ENCODE measurements around the gene DEFB118. TPM values are rescaled to one million over a fixed set of nuclear protein-coding genes. Genes with fewer than 3 reads are reported as not detected.

Gene DEFB118
- total and polyA plus RNA-seq, 5 donors from 2014 or later, result not detected

DNA sequence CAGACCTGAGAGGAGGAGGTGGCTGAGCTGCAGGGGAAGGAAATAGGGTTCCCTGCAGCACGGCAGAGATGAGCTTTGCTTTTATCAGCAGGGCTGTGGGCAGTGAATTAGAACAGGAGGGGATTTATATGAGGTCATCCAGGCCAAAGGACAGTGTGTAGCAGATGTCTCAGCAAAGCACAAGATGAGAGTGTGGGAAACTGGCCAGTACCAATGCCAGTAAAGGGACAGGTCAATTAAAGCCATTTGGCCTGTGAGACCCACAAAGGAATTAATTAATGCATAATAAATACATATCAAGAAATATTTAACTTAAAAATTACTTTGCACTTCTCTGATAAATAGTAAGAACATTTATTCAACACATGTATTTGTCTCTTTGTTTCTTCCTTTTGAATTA, 22.1 kb downstream of the DEFB118 start, which contains the start of gene DEFB119:
DEFB119 (minus strand) TSS at position 101 of the 400 bp plus-strand sequence. CDS start 107 bp downstream, outside the sequence.
- Mint-ChIP-seq H3K27ac (peak within 1 kb of the TSS in 2 of 3 donors; percentile 17 to 33), H3K36me3 (no peaks in the 10 kb centered on the region), H3K4me1 (no peaks in the 10 kb centered on the region), H3K27me3 (no peaks in the 10 kb centered on the region), H3K9me3 (peaks cover 0 to 3% (median 0%) of the 10 kb centered on the region in 7 donors), H3K4me3 (no peak within 1 kb of the TSS)
- H3K27me3 ChIP-seq (ENCODE audit: control insufficient read depth, insufficient read depth, low read length), result no peaks in the 10 kb centered on the region
- ATAC-seq (ENCODE audit: low read depth in 2 of 2) (no peak), DNase-seq (no peak)
- no peaks in the 10 kb centered on the region for H3K36me3 ChIP-seq (ENCODE audit: control insufficient read depth, insufficient read depth, low read length)
- no peaks in the 10 kb centered on the region for H3K9me3 ChIP-seq (ENCODE audit: control insufficient read depth in 2 of 2, low read length in 2 of 2)
- no peak within 1 kb of the TSS for H3K4me3 ChIP-seq (ENCODE audit: low read depth, low read length)
- H3K4me1 ChIP-seq (ENCODE audit: control insufficient read depth, insufficient read depth, low read length, poor library complexity, severe bottlenecking), result no peaks in the 10 kb centered on the region
- H3K27ac ChIP-seq (ENCODE audit: insufficient read depth, low read length, poor library complexity, severe bottlenecking), result no peak within 1 kb of the TSS

DNA sequence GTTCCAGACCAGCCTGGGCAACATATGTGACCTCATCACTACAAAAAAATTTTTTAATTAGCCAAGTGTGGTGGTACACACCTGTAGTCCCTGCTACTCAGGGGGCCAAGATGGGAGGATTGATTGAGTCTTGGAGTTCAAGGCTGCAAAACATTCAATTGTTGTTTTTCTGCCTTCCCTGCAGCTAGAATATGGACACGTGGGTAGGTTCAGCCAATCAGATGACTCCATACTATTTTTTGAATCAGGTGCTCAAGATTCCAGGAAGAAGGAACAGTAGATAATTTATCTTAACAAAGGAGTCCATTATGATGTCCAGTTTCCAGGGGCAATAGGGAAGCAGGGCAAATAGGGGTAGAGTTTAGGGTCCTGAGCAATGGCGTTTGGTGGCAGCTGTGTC, 24.4 kb downstream of the DEFB118 start:
- no peaks in the 10 kb centered on the region for H3K27me3 Mint-ChIP-seq
- Histone ChIP-seq H3K27me3 (ENCODE audit: control insufficient read depth, insufficient read depth, low read length) (no peaks in the 10 kb centered on the region), H3K36me3 (ENCODE audit: control insufficient read depth, insufficient read depth, low read length) (no peaks in the 10 kb centered on the region), H3K4me3 (ENCODE audit: low read depth, low read length) (no peak overlapping the region), H3K9me3 (ENCODE audit: control insufficient read depth in 2 of 2, low read length in 2 of 2) (no peaks in the 10 kb centered on the region), H3K27ac (ENCODE audit: insufficient read depth, low read length, poor library complexity, severe bottlenecking) (no peak overlapping the region), H3K4me1 (ENCODE audit: control insufficient read depth, insufficient read depth, low read length, poor library complexity, severe bottlenecking) (no peaks in the 10 kb centered on the region)
- peaks cover 0 to 3% (median 0%) of the 10 kb centered on the region in 7 donors for H3K9me3 Mint-ChIP-seq
- no peak overlapping the region for H3K4me3 Mint-ChIP-seq
- H3K27ac Mint-ChIP-seq, result no peak overlapping the region
- H3K4me1 Mint-ChIP-seq, result no peaks in the 10 kb centered on the region
- ATAC-seq (ENCODE audit: low read depth in 2 of 2) (no peak), DNase-seq (no peak)
- H3K36me3 Mint-ChIP-seq, result no peaks in the 10 kb centered on the region

DNA sequence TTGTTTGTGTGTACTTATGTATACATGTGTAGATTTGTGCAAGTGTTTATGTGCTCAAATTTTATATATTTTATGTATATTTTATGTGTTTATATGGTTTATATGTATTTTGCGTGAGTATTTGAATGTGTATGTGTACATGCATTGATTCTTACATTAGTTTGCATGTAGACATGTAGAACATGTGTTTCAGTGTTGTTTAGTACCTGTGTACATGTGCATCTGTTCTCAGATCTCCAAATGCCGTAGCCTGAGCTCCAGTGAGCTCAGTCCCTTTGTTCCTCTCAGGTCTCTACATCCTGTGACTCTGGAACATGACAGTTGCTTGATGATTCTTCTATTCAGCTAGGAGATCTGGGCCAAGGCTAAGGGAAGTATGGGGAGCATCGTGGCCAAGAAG, 26.5 kb downstream of the DEFB118 start:
- H3K27ac ChIP-seq (ENCODE audit: insufficient read depth, low read length, poor library complexity, severe bottlenecking), result no peak overlapping the region
- no peaks in the 10 kb centered on the region for H3K27me3 Mint-ChIP-seq
- H3K27me3 ChIP-seq (ENCODE audit: control insufficient read depth, insufficient read depth, low read length), result no peaks in the 10 kb centered on the region
- H3K9me3 ChIP-seq (ENCODE audit: control insufficient read depth in 2 of 2, low read length in 2 of 2), result no peaks in the 10 kb centered on the region
- H3K36me3 ChIP-seq (ENCODE audit: control insufficient read depth, insufficient read depth, low read length), result no peaks in the 10 kb centered on the region
- H3K4me1 Mint-ChIP-seq, result no peaks in the 10 kb centered on the region
- H3K4me3 ChIP-seq (ENCODE audit: low read depth, low read length), result no peak overlapping the region
- H3K4me3 Mint-ChIP-seq, result no peak overlapping the region
- peak overlapping the region in 1 of 3 donors; percentile 15 for H3K27ac Mint-ChIP-seq
- no peaks in the 10 kb centered on the region for H3K36me3 Mint-ChIP-seq
- DNase-seq (no peak), ATAC-seq (ENCODE audit: low read depth in 2 of 2) (no peak)
- no peaks in the 10 kb centered on the region for H3K4me1 ChIP-seq (ENCODE audit: control insufficient read depth, insufficient read depth, low read length, poor library complexity, severe bottlenecking)
- H3K9me3 Mint-ChIP-seq, result peaks cover 0 to 3% (median 0%) of the 10 kb centered on the region in 7 donors

DNA sequence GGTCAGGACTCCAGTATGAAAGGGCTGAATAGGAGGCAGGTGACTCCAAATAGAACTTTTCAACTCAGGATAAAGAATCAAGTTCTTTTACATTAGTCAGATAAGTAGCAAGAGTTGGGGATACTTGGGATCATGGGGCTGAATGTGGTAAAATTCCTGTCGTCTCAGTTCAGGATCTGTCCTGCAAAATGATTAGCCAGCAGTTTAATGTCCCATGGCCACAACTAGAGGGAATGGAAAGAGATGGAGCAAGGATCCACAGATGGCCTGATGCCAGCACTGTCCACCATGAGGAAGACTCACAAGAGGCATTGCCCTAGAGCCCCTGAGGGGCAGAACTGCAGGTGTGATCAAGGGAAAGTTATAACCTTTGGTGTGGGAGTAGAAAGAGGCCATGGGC, 35.5 kb downstream of the DEFB118 start:
- Mint-ChIP-seq H3K36me3 (no peaks in the 10 kb centered on the region), H3K4me3 (no peak overlapping the region), H3K9me3 (peaks cover 0 to 3% (median 0%) of the 10 kb centered on the region in 7 donors), H3K4me1 (no peaks in the 10 kb centered on the region), H3K27ac (no peak overlapping the region), H3K27me3 (no peaks in the 10 kb centered on the region)
- Histone ChIP-seq H3K9me3 (ENCODE audit: control insufficient read depth in 2 of 2, low read length in 2 of 2) (no peaks in the 10 kb centered on the region), H3K4me1 (ENCODE audit: control insufficient read depth, insufficient read depth, low read length, poor library complexity, severe bottlenecking) (no peaks in the 10 kb centered on the region), H3K36me3 (ENCODE audit: control insufficient read depth, insufficient read depth, low read length) (no peaks in the 10 kb centered on the region), H3K27me3 (ENCODE audit: control insufficient read depth, insufficient read depth, low read length) (no peaks in the 10 kb centered on the region), H3K27ac (ENCODE audit: insufficient read depth, low read length, poor library complexity, severe bottlenecking) (no peak overlapping the region), H3K4me3 (ENCODE audit: low read depth, low read length) (no peak overlapping the region)
- ATAC-seq (ENCODE audit: low read depth in 2 of 2) (no peak), DNase-seq (no peak)

DNA sequence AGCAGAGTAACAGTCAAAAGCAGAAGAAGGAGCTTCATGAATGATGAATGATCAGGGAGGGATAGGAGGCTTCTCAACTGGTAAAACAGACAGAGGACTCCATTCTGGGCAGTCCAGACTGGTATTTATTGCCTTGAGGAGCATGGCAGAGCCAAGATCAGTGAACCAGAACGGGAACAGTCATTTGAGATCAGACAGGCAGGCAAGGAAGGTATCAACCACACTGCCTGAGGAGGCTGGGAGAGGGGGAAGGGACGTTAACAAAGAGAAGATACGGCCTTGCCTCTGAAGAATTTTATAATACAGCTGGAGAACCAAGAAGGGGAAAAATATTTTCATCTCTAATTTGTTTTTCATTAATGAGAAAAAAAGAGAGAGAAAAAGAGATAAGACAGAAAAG, 37.7 kb downstream of the DEFB118 start, which contains the start of gene DEFB121:
DEFB121 (minus strand) TSS at position 101 of the 400 bp plus-strand sequence; CDS start at position 38, 63 bp downstream.
- ATAC-seq (ENCODE audit: low read depth in 2 of 2) (no peak), DNase-seq (no peak)
- Mint-ChIP-seq H3K9me3 (peaks cover 0 to 3% (median 0%) of the 10 kb centered on the region in 7 donors), H3K27ac (no peak within 1 kb of the TSS), H3K4me3 (no peak within 1 kb of the TSS), H3K27me3 (no peaks in the 10 kb centered on the region), H3K4me1 (no peaks in the 10 kb centered on the region), H3K36me3 (no peaks in the 10 kb centered on the region)
- no peaks in the 10 kb centered on the region for H3K9me3 ChIP-seq (ENCODE audit: control insufficient read depth in 2 of 2, low read length in 2 of 2)
- no peak within 1 kb of the TSS for H3K27ac ChIP-seq (ENCODE audit: insufficient read depth, low read length, poor library complexity, severe bottlenecking)
- H3K4me3 ChIP-seq (ENCODE audit: low read depth, low read length), result no peak within 1 kb of the TSS
- no peaks in the 10 kb centered on the region for H3K36me3 ChIP-seq (ENCODE audit: control insufficient read depth, insufficient read depth, low read length)
- no peaks in the 10 kb centered on the region for H3K27me3 ChIP-seq (ENCODE audit: control insufficient read depth, insufficient read depth, low read length)
- no peaks in the 10 kb centered on the region for H3K4me1 ChIP-seq (ENCODE audit: control insufficient read depth, insufficient read depth, low read length, poor library complexity, severe bottlenecking)

DNA sequence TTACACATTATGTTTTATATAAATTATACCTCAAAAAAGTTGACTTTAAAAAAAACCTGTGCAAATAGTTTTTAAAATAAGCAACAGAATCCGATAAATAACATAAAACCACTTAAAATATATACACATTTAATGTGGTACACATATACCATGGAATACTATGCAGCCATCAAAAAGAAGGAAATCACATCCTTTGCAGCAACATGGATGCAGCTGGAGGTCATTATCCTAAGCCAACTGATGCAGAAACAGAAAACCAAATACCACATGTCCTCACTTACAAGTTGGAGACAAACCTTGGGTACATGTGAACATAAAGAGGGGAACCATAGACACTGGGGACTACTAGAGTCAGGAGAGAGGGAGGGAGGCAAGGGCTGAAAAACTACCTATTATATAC, 41.6 kb downstream of the DEFB118 start:
- H3K4me3 ChIP-seq (ENCODE audit: low read depth, low read length), result no peak overlapping the region
- no peak overlapping the region for H3K27ac ChIP-seq (ENCODE audit: insufficient read depth, low read length, poor library complexity, severe bottlenecking)
- H3K9me3 ChIP-seq (ENCODE audit: control insufficient read depth in 2 of 2, low read length in 2 of 2), result no peaks in the 10 kb centered on the region
- H3K36me3 Mint-ChIP-seq, result no peaks in the 10 kb centered on the region
- H3K36me3 ChIP-seq (ENCODE audit: control insufficient read depth, insufficient read depth, low read length), result no peaks in the 10 kb centered on the region
- no peaks in the 10 kb centered on the region for H3K4me1 Mint-ChIP-seq
- no peak for DNase-seq
- H3K27me3 Mint-ChIP-seq, result peaks cover 4% of the 10 kb centered on the region
- ATAC-seq (ENCODE audit: low read depth in 2 of 2), result no peak
- no peaks in the 10 kb centered on the region for H3K27me3 ChIP-seq (ENCODE audit: control insufficient read depth, insufficient read depth, low read length)
- no peak overlapping the region for H3K4me3 Mint-ChIP-seq
- no peaks in the 10 kb centered on the region for H3K4me1 ChIP-seq (ENCODE audit: control insufficient read depth, insufficient read depth, low read length, poor library complexity, severe bottlenecking)
- no peak overlapping the region for H3K27ac Mint-ChIP-seq
- peaks cover 0 to 3% (median 0%) of the 10 kb centered on the region in 7 donors for H3K9me3 Mint-ChIP-seq

DNA sequence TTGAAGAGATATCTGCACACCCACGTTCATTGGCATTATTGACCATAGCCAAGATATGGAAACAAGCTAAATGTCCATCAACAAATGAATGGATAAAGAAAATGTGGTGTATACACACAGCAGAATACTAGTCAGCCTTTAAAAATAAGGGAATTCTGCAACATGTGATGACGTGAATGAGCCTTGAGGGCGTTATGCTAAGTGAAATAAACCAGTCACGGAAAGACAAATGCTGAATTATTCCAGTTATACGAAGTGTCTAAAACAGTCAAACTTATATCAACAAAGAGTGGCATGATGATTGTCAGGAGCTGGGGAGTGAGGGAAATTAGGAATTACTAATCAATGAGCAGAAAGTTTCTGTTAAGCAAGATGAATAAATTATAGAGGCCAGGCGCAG, 46.0 kb downstream of the DEFB118 start:
- no peaks in the 10 kb centered on the region for H3K36me3 ChIP-seq (ENCODE audit: control insufficient read depth, insufficient read depth, low read length)

DNA sequence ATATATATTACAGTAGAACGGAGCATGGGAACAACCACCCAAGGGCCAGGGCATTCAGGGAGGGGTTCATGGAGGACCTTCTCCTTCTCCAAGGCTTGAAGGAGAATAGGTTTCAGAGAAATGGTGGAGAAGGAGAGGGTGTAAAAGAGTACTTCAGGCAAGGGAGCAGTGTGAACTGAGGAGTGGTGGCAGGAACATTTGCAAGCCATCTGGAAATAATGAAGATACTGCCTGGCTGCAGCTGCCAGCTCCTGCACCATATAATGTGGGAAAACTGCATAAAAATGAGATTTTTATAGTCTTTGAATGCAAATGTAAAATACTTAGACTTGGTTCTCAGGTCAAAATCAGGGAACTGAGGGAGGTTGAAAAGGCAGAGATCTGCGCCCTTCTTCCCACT, 47.3 kb downstream of the DEFB118 start:
- H3K36me3 ChIP-seq (ENCODE audit: control insufficient read depth, insufficient read depth, low read length), result no peaks in the 10 kb centered on the region
- Mint-ChIP-seq H3K4me1 (no peaks in the 10 kb centered on the region), H3K27me3 (peaks cover 4% of the 10 kb centered on the region), H3K36me3 (no peaks in the 10 kb centered on the region), H3K4me3 (no peak overlapping the region), H3K27ac (no peak overlapping the region), H3K9me3 (peaks cover 0 to 4% (median 0%) of the 10 kb centered on the region in 7 donors)
- no peak for ATAC-seq (ENCODE audit: low read depth in 2 of 2)
- no peaks in the 10 kb centered on the region for H3K9me3 ChIP-seq (ENCODE audit: control insufficient read depth in 2 of 2, low read length in 2 of 2)
- no peak overlapping the region for H3K27ac ChIP-seq (ENCODE audit: insufficient read depth, low read length, poor library complexity, severe bottlenecking)
- no peak for DNase-seq
- no peaks in the 10 kb centered on the region for H3K4me1 ChIP-seq (ENCODE audit: control insufficient read depth, insufficient read depth, low read length, poor library complexity, severe bottlenecking)
- no peak overlapping the region for H3K4me3 ChIP-seq (ENCODE audit: low read depth, low read length)
- H3K27me3 ChIP-seq (ENCODE audit: control insufficient read depth, insufficient read depth, low read length), result peaks cover 6% of the 10 kb centered on the region

More for the DNA sequence above, 46.0 kb downstream of the DEFB118 start:
- peaks cover 0 to 5% (median 0%) of the 10 kb centered on the region in 7 donors for H3K9me3 Mint-ChIP-seq
- H3K4me3 ChIP-seq (ENCODE audit: low read depth, low read length), result no peak overlapping the region
- peaks cover 4% of the 10 kb centered on the region for H3K27me3 Mint-ChIP-seq
- H3K4me1 ChIP-seq (ENCODE audit: control insufficient read depth, insufficient read depth, low read length, poor library complexity, severe bottlenecking), result no peaks in the 10 kb centered on the region
- no peak overlapping the region for H3K4me3 Mint-ChIP-seq
- ATAC-seq (ENCODE audit: low read depth in 2 of 2) (no peak), DNase-seq (no peak)
- no peak overlapping the region for H3K27ac ChIP-seq (ENCODE audit: insufficient read depth, low read length, poor library complexity, severe bottlenecking)
- no peak overlapping the region for H3K27ac Mint-ChIP-seq
- H3K4me1 Mint-ChIP-seq, result no peaks in the 10 kb centered on the region
- H3K36me3 Mint-ChIP-seq, result no peaks in the 10 kb centered on the region
- H3K27me3 ChIP-seq (ENCODE audit: control insufficient read depth, insufficient read depth, low read length), result no peaks in the 10 kb centered on the region
- no peaks in the 10 kb centered on the region for H3K9me3 ChIP-seq (ENCODE audit: control insufficient read depth in 2 of 2, low read length in 2 of 2)
